Endothelial cell of umbilical vein (primary cell): Measurements from ENCODE around the gene ANKH. TPM values are rescaled to one million over a fixed set of nuclear protein-coding genes. Genes with fewer than 3 reads are reported as not detected.

Source experiments
- BruUV-seq: library from RNA; stranded (reverse); fragments of 400-500 nt; replicated peaks from 2 replicates; lab custom pipeline; 2021; lab: Mats Ljungman, UMichigan
- CTCF ChIA-PET: fragments of 300-600, 350-600 bp; sonication (Branson Sonifier 250); formaldehyde crosslinking; loops from one replicate; lab custom pipeline; 2021; ENCODE audit warnings: antibody characterized with exemption, inconsistent platforms; lab: Charles Lee
- POLR2A ChIA-PET: fragments of 300-600, 350-600 bp; sonication (Branson Sonifier 250); formaldehyde crosslinking; loops from one replicate; lab custom pipeline; 2021; ENCODE audit warnings: antibody characterized with exemption, inconsistent platforms; lab: Charles Lee
- DNase-seq: peaks from one replicate; pipeline ENCODE4 v3.0.0-alpha.2; 2011; ENCODE audit warnings: low read depth, low spot score
- FAIRE-seq: peaks from 2 replicates; lab custom pipeline; 2011; peaks lifted over from hg19 to GRCh38; lab: Jason Lieb, UNC
- H2AFZ ChIP-seq: 2 replicates; pipeline ENCODE4 v1.6.0; 2012; ENCODE audit warnings: low read depth, low read length, control low read depth, inconsistent platforms
- H3K27ac ChIP-seq: 2 replicates; pipeline ENCODE4 v1.5.1; 2011; ENCODE audit warnings: low read depth, mild to moderate bottlenecking, control low read depth, low read length, moderate library complexity; ENCODE audit not compliant: insufficient read depth
- H3K27me3 ChIP-seq, 2 experiments: 2 replicates each; pipeline versions ENCODE4 v1.6.0 to v1.6.1; 2011; ENCODE audit warnings: low read length in 2 of 2, mixed read lengths in 1 of 2; ENCODE audit not compliant: control insufficient read depth in 2 of 2, insufficient read depth in 2 of 2
- H3K36me3 ChIP-seq, 2 experiments: 2 replicates in 1 of 2; 3 replicates in 1 of 2; pipeline ENCODE4 v1.5.1; 2011; ENCODE audit warnings: low read length in 2 of 2, mild to moderate bottlenecking in 1 of 2, moderate library complexity in 1 of 2; ENCODE audit not compliant: control insufficient read depth in 2 of 2, insufficient read depth in 2 of 2; ENCODE audit errors: extremely low read depth in 1 of 2
- H3K4me1 ChIP-seq: 3 replicates; pipeline ENCODE4 v1.5.1; 2011; ENCODE audit warnings: mild to moderate bottlenecking, low read length; ENCODE audit not compliant: control insufficient read depth, insufficient read depth; ENCODE audit errors: extremely low read depth
- H3K4me2 ChIP-seq: 2 replicates; pipeline ENCODE4 v1.6.1; 2011; ENCODE audit warnings: low read length, control low read depth, mixed read lengths; ENCODE audit not compliant: insufficient read depth
- H3K4me3 ChIP-seq, 3 experiments: fragments of 200-600 bp in 1 of 3; sonication (generic), shearing (Covaris generic) in 1 of 3; replicated peaks in 1 of 3; 2 replicates each; pipeline ENCODE4 v1.5.1; 2011 to 2016; ENCODE audit warnings: control low read depth in 3 of 3, low read length in 3 of 3, mild to moderate bottlenecking in 2 of 3, inconsistent platforms in 1 of 3, low read depth in 1 of 3, moderate library complexity in 1 of 3; ENCODE audit not compliant: insufficient read depth in 1 of 3
- H3K79me2 ChIP-seq: 2 replicates; pipeline ENCODE4 v1.6.0; 2012; ENCODE audit warnings: low read length, inconsistent platforms; ENCODE audit not compliant: control insufficient read depth, insufficient read depth
- H3K9ac ChIP-seq: replicated peaks from 2 replicates; pipeline ENCODE3; 2011; ENCODE audit warnings: low read length, control low read depth; ENCODE audit not compliant: insufficient read depth; ENCODE audit errors: extremely low read depth
- H3K9me1 ChIP-seq: replicated peaks from 3 replicates; pipeline ENCODE4 v1.6.0; 2011; ENCODE audit warnings: mild to moderate bottlenecking, low read length; ENCODE audit not compliant: control insufficient read depth, insufficient read depth; ENCODE audit errors: extremely low read depth
- H3K9me3 ChIP-seq: replicated peaks from 2 replicates; pipeline ENCODE4 v1.5.1; 2012; ENCODE audit warnings: low read length, inconsistent platforms; ENCODE audit not compliant: control insufficient read depth, insufficient read depth
- H4K20me1 ChIP-seq: replicated peaks from 2 replicates; pipeline ENCODE3; 2011; ENCODE audit warnings: mild to moderate bottlenecking, low read length; ENCODE audit not compliant: control insufficient read depth, insufficient read depth; ENCODE audit errors: extremely low read depth
- EZH2 ChIP-seq: IDR thresholded peaks from 2 replicates; pipeline ENCODE4 v1.6.1; 2012; ENCODE audit warnings: borderline replicate concordance, low read depth, mild to moderate bottlenecking, moderate library complexity, low read length, inconsistent platforms; ENCODE audit not compliant: severe bottlenecking
- FOS ChIP-seq: IDR thresholded peaks from 2 replicates; pipeline ENCODE4 v1.6.1; 2011; ENCODE audit warnings: mild to moderate bottlenecking, low read length, moderate library complexity, borderline replicate concordance; ENCODE audit not compliant: insufficient read depth
- GATA2 ChIP-seq: IDR thresholded peaks from 2 replicates; pipeline ENCODE4 v1.7.0; 2011; ENCODE audit warnings: low read depth, mild to moderate bottlenecking, moderate library complexity, mixed read lengths, low read length; ENCODE audit not compliant: insufficient read length, insufficient read depth
- JUN ChIP-seq: IDR thresholded peaks from 2 replicates; pipeline ENCODE4 v1.6.1; 2011; ENCODE audit warnings: borderline replicate concordance, low read depth; ENCODE audit not compliant: insufficient read length, insufficient read depth
- MYC ChIP-seq: IDR thresholded peaks from one replicate; pipeline ENCODE4 v1.6.1; 2011; ENCODE audit warnings: mild to moderate bottlenecking, low read depth, low read length
- POLR2A ChIP-seq: IDR thresholded peaks from 2 replicates; pipeline ENCODE4 v1.6.1; 2012; ENCODE audit warnings: low read depth, mild to moderate bottlenecking, control low read depth, low read length
- POLR2AphosphoS5 ChIP-seq: IDR thresholded peaks from 2 replicates; pipeline ENCODE4 v1.6.1; 2012; ENCODE audit warnings: low read depth, mild to moderate bottlenecking, control low read depth, low read length, moderate library complexity; ENCODE audit not compliant: insufficient read depth
- dilution Hi-C: fragments of 300-500 bp; cut with MboI; formaldehyde crosslinking; loops from one replicate; pipeline ENCODE4 v1.15.0; 2019; ENCODE audit warnings: low sequenced_read_pairs; ENCODE audit not compliant: extremely low pct_ligation_motif_present
- intact Hi-C: fragments of 100-400 bp; cut with micrococcal nuclease; formaldehyde crosslinking; loops from one replicate; pipeline ENCODE4 v1.10.0; 2022
- polyA plus RNA-seq, 4 experiments: library from polyadenylated mRNA; depleted of rRNA in 3 of 4; stranded (reverse) in 3 of 4; unstranded in 1 of 4; fragments of >200 nt; gene quantifications; 2 replicates each; pipeline versions ENCODE4 v1.2.1 to v1.2.3, GENCODE V29; 2011 to 2012; ENCODE audit warnings: missing spikeins in 1 of 4
- total RNA-seq: library from RNA; stranded (reverse); gene quantifications from 2 replicates; pipeline ENCODE4 v1.2.3, GENCODE V29; 2021
- TF ChIP-seq, protein P1 (sequence below), 2 donors: IDR thresholded peaks; 1 replicate in 1 of 2; 2 replicates in 1 of 2; pipeline ENCODE4 v1.5.1; 2011; ENCODE audit warnings: low read length in 2 of 2, mild to moderate bottlenecking in 2 of 2, moderate library complexity in 2 of 2, control low read depth in 1 of 2, inconsistent platforms in 1 of 2, low read depth in 1 of 2; ENCODE audit not compliant: insufficient read depth in 1 of 2; ENCODE audit errors: extremely low read depth in 1 of 2
- TF ChIP-seq, protein P2 (sequence below): IDR thresholded peaks from 2 replicates; pipeline ENCODE4 v1.6.1; 2011; ENCODE audit not compliant: insufficient read depth, insufficient read length

Gene ANKH
- total and polyA plus RNA-seq, 2 donors (not counting 3 experiments of a cell fraction or from before 2014, with no cell fraction given), result 12.7 to 31.4 TPM

DNA sequence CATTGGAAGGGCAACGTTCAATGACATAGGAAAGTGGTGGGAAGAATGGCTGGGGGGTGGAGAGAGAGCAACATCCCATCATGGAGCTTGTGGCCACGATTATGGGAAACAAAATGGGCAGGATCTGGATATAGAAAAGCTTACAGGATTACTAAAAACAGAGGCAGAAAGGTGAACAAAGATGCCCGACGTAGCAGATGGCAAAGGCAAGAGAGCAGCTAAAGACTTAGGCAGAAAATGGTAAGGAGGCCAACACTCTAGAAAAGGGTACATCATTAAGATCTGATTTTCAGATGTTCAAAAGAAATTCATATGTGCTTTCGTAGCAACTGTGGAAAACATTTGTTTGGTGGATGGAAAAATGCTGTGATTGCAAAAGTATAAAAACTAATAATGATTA is 104.5 kb downstream of the ANKH start:
- Histone ChIP-seq H3K27ac (no peak overlapping the region), H4K20me1 (no peaks in the 10 kb centered on the region), H3K4me3 (no peak overlapping the region), H2AFZ (no peak overlapping the region), H3K9me3 (no peaks in the 10 kb centered on the region), H3K4me1 (no peaks in the 10 kb centered on the region), H3K9me1 (no peaks in the 10 kb centered on the region), H3K79me2 (no peaks in the 10 kb centered on the region), H3K27me3 (no peaks in the 10 kb centered on the region), H3K36me3 (no peaks in the 10 kb centered on the region), H3K4me2 (no peak overlapping the region), H3K9ac (no peak overlapping the region)
- DNase-seq (no peak), FAIRE-seq (no peak)
- TF ChIP-seq FOS, result no peak
- TF ChIP-seq, protein P1, sequence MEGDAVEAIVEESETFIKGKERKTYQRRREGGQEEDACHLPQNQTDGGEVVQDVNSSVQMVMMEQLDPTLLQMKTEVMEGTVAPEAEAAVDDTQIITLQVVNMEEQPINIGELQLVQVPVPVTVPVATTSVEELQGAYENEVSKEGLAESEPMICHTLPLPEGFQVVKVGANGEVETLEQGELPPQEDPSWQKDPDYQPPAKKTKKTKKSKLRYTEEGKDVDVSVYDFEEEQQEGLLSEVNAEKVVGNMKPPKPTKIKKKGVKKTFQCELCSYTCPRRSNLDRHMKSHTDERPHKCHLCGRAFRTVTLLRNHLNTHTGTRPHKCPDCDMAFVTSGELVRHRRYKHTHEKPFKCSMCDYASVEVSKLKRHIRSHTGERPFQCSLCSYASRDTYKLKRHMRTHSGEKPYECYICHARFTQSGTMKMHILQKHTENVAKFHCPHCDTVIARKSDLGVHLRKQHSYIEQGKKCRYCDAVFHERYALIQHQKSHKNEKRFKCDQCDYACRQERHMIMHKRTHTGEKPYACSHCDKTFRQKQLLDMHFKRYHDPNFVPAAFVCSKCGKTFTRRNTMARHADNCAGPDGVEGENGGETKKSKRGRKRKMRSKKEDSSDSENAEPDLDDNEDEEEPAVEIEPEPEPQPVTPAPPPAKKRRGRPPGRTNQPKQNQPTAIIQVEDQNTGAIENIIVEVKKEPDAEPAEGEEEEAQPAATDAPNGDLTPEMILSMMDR (IDR thresholded peaks at IDR 0.05; ENCODE audit: extremely low read depth in 1 of 2, insufficient read depth in 1 of 2, low read depth in 1 of 2, low read length in 2 of 2), result no peak
- ChIA-PET POLR2A (no interaction called here), CTCF (interaction anchor here (1.2 to 3.7 kb wide), 4 partner anchors 9 to 236 kb away, joined by 4 to 8 read pairs (median 4); no protein-coding TSS in a partner anchor)
- dilution Hi-C loops, result no loop called here
- intact Hi-C loops, result no loop called here
- no TSS peak for BruUV-seq

GRCh38 chr5:14766584-14766983 is 105.0 kb downstream of the ANKH start:
- no TSS peak for BruUV-seq

More at GRCh38 chr5:14766584-14766983, 105.0 kb downstream of the ANKH start:
- Histone ChIP-seq H3K4me3 (no peak overlapping the region), H3K79me2 (no peaks in the 10 kb centered on the region), H3K27me3 (no peaks in the 10 kb centered on the region), H3K4me1 (no peaks in the 10 kb centered on the region), H3K9me3 (no peaks in the 10 kb centered on the region), H2AFZ (no peak overlapping the region), H3K4me2 (no peak overlapping the region), H3K9ac (no peak overlapping the region), H3K9me1 (no peaks in the 10 kb centered on the region), H3K27ac (no peak overlapping the region), H3K36me3 (no peaks in the 10 kb centered on the region), H4K20me1 (no peaks in the 10 kb centered on the region)
- intact Hi-C loops, result no loop called here
- no peak for DNase-seq
- dilution Hi-C loops, result no loop called here
- ChIA-PET CTCF (interaction anchor here (1.7 to 3.7 kb wide), 2 partner anchors 39 to 237 kb away, joined by 5 to 8 read pairs; no protein-coding TSS in a partner anchor), POLR2A (no interaction called here)
- FAIRE-seq, result no peak
- no peak for TF ChIP-seq POLR2A
- no peak for TF ChIP-seq JUN
- TF ChIP-seq MYC, result no peak
- TF ChIP-seq EZH2, result no peak
- TF ChIP-seq GATA2, result no peak
- no peak for TF ChIP-seq FOS
- TF ChIP-seq, protein P2, sequence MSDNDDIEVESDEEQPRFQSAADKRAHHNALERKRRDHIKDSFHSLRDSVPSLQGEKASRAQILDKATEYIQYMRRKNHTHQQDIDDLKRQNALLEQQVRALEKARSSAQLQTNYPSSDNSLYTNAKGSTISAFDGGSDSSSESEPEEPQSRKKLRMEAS, result no peak
- TF ChIP-seq POLR2AphosphoS5, result no peak
- TF ChIP-seq, protein P1 (IDR thresholded peaks at IDR 0.05; ENCODE audit: extremely low read depth in 1 of 2, insufficient read depth in 1 of 2, low read depth in 1 of 2, low read length in 2 of 2), result no peak
